HL-60 (cell line): Measurements from ENCODE around the gene CEACAM3.

Experiments
- TF ChIP-seq, protein P1 (sequence below): IDR thresholded peaks from one replicate; pipeline ENCODE4 v1.5.1; 2011; ENCODE audit warnings: low read length, control low read depth, inconsistent platforms; ENCODE audit not compliant: insufficient read depth
- TF ChIP-seq, protein P2 (sequence below): IDR thresholded peaks from 2 replicates; pipeline ENCODE4 v1.6.1; 2012; ENCODE audit warnings: low read depth; ENCODE audit not compliant: insufficient replicate concordance

DNA sequence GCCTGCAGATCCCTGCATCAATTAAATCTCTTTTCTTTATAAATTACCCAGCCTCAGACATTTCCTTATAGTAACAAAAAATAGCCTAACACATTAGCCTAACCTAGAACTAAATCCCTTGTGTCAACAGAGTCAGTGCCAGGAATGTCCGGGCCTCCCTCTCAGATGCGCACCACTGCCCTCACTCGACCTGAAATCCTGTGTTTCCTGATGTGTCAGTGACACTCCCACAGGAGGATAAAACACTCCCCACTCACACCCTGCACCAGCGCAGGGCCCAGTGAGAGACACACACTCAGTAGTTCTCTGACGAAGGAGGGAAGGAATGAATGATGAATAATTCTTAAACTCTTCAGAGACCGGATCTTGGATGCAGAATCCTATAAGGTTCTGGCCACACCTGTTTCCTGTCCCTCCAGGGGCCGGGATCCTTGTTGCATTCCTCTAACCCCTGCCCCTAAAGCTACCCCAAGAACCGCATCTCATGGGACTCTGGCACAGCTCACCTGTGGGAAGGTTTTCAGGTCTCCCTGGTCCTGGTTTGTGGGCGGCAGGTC is 3.1 kb downstream of the CEACAM3 start:
- TF ChIP-seq, protein P1, sequence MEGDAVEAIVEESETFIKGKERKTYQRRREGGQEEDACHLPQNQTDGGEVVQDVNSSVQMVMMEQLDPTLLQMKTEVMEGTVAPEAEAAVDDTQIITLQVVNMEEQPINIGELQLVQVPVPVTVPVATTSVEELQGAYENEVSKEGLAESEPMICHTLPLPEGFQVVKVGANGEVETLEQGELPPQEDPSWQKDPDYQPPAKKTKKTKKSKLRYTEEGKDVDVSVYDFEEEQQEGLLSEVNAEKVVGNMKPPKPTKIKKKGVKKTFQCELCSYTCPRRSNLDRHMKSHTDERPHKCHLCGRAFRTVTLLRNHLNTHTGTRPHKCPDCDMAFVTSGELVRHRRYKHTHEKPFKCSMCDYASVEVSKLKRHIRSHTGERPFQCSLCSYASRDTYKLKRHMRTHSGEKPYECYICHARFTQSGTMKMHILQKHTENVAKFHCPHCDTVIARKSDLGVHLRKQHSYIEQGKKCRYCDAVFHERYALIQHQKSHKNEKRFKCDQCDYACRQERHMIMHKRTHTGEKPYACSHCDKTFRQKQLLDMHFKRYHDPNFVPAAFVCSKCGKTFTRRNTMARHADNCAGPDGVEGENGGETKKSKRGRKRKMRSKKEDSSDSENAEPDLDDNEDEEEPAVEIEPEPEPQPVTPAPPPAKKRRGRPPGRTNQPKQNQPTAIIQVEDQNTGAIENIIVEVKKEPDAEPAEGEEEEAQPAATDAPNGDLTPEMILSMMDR: no peak
- TF ChIP-seq, protein P2, sequence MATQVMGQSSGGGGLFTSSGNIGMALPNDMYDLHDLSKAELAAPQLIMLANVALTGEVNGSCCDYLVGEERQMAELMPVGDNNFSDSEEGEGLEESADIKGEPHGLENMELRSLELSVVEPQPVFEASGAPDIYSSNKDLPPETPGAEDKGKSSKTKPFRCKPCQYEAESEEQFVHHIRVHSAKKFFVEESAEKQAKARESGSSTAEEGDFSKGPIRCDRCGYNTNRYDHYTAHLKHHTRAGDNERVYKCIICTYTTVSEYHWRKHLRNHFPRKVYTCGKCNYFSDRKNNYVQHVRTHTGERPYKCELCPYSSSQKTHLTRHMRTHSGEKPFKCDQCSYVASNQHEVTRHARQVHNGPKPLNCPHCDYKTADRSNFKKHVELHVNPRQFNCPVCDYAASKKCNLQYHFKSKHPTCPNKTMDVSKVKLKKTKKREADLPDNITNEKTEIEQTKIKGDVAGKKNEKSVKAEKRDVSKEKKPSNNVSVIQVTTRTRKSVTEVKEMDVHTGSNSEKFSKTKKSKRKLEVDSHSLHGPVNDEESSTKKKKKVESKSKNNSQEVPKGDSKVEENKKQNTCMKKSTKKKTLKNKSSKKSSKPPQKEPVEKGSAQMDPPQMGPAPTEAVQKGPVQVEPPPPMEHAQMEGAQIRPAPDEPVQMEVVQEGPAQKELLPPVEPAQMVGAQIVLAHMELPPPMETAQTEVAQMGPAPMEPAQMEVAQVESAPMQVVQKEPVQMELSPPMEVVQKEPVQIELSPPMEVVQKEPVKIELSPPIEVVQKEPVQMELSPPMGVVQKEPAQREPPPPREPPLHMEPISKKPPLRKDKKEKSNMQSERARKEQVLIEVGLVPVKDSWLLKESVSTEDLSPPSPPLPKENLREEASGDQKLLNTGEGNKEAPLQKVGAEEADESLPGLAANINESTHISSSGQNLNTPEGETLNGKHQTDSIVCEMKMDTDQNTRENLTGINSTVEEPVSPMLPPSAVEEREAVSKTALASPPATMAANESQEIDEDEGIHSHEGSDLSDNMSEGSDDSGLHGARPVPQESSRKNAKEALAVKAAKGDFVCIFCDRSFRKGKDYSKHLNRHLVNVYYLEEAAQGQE: no peak
